GM19193 (cell line): ENCODE results near the gene GPC6.

ENCODE experiments used
- POLR2A ChIP-seq: IDR thresholded peaks from 4 replicates; pipeline ENCODE4 v1.6.1; 2011; ENCODE audit not compliant: insufficient read depth, insufficient read length; ENCODE audit errors: extremely low read depth

GPC6 gene

DNA sequence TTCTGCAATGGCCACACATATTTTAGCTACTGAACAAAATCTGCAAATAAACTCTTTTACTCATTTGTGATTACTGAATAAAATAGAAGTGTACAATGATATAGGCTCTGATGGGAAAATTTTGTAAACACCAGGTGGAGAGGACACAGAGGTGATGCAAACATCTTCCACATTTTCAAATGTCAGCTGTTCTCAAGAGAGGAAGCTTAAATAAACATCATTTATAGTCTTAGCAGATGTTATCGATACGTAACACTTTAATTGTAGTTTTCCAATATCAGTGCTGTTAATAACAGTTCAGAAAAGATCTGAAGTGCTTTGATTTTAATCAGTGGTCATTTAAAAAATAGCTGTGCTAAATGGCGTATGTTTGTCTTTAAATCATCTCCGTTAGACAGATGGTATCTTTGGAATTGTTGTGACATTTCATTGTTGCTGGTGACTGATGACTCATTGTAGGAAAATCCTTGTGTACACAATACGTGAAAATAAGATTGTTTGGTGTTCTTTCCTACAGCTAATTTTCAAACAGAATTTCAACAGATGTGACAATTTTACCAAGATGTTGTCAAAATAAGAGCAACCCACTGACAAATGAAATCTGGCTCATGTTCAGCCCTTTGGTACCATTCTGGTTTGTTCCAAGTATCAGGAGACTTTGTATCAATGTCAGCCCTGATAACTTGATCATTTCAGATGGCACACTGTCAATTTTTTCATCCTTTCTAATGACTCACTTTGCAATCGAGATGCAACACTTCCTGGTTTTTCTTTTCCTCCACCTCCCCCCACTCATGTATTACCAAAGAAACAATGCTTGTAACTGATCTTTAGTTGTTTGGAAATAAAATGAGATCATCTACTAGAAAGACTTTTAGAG, 736.9 kb downstream of the GPC6 start:
- no peak for TF ChIP-seq POLR2A

DNA sequence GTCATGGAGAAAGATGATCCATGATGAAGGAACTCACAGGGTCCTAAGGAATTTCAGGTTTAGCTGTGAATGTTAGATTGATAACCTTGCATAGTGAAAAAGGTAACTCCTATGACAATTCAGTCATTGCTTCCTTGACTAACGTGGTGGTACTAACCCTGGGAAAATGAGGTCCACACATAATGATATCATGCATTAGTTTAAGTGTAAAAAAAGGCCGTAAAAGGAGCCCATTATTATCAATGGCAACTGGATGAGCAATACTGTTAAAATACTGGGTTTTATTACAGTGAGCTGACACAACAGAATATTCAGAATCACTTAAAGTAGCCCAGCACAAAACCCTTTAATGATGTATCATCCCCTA, 737.5 kb downstream of the GPC6 start:
- no peak for TF ChIP-seq POLR2A

DNA sequence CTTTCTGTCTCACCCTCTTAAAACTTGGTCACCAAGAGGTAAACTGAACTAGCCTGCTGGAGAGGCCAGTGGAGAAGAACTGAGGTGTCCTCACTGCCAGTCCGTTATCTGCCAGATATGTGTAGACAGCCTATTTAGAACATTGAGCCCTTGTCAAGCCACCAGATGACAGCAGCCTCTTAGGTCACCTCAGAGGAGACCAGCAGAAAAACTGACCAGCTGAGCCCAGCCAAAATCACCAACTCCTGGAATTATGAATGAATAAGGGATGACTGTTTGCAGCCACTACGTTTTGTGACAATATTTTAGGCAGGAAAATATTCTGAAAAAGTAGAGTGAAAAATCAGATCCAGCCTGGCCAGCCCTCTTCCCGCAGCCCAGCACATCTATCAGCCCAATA, 739.0 kb downstream of the GPC6 start:
- no peak for TF ChIP-seq POLR2A

DNA sequence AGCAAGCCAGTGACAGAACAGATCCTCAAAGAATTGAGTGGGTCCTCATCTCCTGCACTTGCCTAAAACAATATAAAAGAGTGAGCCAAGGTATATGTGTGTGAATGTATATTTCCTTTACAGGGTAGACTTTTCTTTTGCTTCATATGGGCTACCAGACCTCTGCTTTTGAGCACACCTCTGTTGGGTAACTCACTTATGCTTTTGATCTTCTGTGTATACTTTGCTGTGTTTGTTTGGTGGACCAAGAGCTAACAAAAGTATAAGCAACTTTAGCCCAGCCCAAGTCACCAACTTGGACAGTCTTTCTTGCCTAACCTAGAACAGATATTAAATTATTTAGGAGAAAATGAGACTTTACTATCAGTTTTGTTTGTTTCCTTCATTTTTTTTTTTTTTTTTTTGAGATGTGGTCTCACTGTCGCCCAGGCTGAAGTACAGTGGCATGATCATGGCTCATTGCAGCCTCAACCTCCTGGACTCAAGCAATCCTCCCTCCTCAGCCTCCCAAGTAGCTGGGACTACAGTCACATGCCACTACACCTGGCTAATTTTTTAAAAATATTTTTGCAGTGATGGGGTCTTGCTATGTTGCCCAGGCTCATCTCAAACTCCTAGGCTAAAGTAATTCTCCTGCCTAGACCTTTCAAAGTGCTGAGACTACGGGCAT, 739.8 kb downstream of the GPC6 start:
- TF ChIP-seq POLR2A = no peak

DNA sequence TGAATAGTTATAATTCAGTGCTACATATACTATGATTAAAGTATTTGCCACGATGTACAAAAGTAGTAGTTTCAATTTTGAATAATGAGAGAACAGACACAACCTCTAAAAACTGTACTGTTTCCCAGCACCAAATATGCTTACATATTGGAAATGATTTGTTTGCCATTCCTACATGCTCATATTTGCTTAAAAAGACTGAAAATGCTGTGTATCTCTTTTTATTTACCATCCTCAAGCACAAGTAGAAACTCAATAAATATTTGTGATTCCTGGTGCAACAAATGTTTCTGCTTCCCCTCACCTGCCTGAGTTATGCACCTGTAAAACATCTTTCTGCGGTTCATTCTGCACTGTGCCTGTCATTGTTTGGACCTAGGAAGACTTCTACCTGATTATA, 740.7 kb downstream of the GPC6 start:
- TF ChIP-seq POLR2A = no peak

DNA sequence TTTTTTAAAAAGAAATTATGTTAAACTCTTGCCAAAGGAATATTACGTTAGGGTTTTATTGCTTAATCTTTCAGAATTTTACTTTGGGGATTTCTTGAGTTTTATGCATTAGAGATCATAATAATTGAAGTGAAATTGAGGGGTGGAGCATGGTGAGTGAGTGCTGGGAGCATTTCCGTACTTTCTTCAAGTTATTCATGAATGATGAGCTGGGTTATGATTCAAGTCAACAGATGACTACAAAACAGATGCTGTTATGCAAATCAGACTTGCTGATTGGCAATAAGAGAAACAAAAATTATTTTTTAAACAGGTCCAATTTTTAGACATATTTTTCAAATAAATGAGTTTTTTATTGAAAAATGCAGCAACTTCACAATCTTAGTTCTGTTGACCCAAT, 748.6 kb downstream of the GPC6 start:
- no peak for TF ChIP-seq POLR2A

DNA sequence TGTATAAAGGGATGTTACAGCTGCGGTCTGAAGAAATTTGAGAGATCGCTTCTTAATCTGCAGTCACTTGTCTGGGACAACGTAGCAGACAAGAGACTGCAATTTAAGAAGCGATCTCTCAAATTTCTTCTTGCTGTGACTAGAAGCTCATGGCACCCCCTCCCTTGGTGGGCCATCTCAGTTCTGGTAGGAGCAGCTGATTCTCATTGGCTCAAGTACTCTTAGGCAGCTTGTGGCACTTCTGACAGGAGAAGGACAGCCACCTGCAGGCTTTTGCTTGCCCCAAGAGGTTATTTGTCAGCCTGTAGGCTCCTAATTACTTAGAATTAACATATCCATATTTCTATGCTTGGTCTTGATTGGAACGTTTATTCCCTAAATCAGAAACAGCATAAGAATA, 749.9 kb downstream of the GPC6 start:
- no peak for TF ChIP-seq POLR2A

DNA sequence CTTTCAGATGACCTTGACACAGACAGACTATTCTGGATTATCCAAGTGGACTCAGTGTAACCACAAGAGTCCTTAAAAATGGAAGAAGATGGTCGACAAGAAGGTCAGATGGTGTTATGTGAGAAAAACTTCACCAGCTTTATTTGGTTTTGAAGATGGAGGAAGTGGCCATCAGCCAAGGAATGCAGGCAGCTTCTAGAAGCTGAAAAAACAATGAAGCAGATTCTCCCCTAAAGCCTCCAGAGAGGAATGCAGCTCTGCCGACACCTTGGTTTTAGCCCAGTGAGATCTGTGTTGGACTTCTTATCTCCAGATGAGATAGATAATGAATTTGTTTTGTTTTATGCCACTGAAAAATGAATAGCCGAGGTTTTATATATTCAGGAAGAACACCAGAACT, 751.4 kb downstream of the GPC6 start:
- TF ChIP-seq POLR2A = no peak

DNA sequence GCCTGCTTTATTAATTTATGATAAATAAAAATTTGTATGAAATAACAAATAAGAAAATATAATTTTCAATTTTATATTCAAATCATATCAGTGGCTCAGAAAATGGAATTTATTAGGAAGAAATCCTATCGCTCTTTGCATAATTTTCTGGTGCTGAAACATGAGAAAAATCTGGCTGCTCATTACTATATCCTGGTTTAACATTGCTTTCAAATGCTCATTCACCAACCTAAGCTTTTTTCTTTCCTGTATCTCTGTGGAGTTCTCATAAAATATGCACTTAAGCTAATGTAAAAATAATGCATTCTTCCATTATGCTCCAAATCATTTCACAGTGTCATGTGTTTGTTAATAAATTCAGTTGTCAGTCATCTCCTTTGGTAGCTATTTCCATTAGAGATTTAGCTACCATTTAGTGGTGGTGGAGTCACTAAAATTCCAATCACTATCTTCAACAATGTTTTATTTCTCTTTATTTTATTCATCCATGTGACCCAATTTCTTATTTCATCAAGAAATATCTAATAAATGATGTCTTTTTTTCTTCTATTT, 754.9 kb downstream of the GPC6 start:
- no peak for TF ChIP-seq POLR2A

DNA sequence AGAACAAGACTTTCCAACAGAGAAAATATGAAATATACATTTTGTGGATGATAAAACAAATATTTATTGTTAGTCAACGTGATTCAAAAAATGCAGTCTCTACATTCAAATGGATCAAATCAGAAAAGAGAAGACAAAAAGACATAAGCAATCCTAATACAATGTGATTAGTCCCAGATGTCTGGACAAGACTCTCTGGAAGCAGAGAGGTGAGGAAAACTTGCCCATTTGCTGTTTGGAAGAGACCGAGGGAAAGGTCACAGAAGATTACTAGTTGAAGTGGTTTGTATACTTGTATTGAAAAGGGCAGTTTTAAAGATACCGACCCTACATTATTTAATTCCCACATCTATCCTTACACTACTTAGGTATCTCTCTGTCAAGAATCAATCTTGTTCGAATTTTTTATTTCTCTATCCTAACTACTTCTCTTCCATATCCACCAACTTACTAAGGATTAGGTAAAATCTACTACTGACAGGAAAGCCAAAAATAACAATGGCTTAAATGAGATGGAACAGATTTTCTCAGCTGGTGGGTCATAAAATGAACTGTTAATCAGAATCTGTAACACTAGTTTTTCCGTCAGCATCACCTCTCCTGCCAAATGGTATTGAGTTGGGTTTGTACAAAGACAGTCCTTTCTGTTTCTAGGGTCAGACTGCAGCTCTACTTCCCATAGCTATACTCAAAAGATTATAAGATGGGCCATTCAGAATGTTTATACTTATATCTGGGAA, 755.7 kb downstream of the GPC6 start:
- no peak for TF ChIP-seq POLR2A

DNA sequence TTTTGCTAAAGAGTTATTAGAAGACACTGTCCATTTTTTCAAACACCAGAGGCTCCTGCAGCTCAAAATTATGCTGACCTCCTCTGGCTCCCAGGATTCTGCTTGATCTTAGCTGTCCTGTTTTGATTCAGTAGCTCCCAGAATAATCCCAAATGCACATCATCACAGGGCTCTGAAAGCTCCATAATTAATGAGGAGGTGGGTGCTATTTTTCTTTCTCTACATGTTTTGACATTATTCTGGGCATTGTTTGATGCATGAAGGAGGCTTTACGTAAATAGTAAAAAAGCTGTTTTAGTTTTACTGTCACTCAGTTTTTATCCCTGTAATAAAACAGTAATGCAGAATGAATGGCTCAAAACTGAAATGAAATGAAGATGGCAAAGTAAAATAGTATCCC, 757.4 kb downstream of the GPC6 start:
- no peak for TF ChIP-seq POLR2A

DNA sequence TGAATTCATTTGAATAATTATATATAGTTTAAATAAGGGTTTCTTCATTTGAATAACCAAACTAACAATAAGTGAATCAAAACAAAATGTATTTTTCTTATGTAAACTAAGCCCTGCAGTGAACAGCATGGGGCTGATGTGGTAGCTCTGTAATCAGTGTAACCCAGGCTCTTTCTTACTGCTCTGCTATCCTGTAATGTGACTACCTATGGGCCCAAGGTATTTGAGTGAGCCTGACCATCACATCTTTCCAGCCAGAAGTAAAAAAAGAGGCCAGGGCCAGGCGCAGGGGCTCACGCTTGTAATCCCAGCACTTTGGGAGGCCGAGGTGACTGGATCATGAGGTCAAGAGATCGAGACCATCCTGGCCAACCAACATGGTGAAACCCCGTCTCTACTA, 758.3 kb downstream of the GPC6 start:
- TF ChIP-seq POLR2A = no peak

DNA sequence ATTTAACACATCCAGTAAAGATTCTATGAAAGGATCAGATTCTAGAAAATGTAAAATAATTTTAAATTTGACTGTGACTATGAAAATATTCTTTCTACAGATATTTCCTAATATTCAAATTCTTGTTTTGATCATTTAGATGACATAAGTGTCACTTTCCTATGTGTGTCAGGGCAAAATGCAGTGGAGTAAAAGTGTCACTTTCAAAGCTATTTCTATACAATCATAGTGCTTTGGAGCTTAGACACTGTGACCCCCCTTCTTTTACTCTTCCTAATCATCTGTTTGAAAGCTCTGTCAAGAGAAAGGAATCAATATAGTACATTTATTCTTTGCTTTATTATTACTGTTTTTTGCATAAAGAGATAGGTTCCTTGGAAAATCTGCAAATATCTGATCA, 760.9 kb downstream of the GPC6 start:
- no peak for TF ChIP-seq POLR2A

DNA sequence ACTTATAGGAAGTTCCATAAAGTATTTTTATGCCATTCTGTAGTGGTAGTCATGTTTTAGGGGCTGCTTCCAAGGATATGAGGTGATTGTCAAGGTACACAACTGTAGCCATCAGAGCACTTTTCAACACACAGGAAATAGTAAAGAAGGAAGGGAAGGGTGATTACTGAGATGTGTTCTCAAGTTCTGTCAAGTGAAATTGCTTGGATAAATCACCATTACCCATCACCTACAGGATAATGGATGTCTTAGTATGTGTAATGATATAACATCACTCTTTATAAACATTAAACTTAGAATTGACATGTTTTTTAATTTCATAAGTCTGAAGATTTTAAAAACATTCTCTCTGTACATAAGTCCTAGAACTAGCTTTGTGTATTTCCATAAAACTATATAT, 765.0 kb downstream of the GPC6 start:
- no peak for TF ChIP-seq POLR2A

DNA sequence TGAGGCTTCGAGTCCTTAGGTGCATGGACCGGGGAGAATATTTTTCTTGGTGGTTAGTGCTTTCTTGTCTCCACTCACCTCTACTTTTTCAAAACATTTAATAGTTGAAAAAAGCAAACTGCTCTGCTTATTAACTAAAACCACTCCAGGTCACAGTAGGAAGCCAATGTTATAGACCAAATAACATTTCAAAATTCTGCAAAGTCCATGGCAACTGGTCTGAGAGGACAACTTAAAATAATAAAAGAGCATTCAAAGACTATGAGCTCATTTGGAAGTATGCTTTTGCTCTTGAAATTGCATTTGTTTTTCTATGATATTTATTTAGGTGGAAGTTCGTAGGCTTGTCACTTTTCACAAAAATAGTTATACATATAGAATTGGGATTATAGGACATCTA, 769.9 kb downstream of the GPC6 start:
- no peak for TF ChIP-seq POLR2A
